Measurements from ENCODE around the gene ERP27. TPM values are rescaled to one million over a fixed set of nuclear protein-coding genes. Genes with fewer than 3 reads are reported as not detected.

ERP27 gene
- total RNA-seq, 1 experiment from 2014 or later: 0.98 TPM

GRCh38 chr12:14883686-14884085 is 54.7 kb downstream of the ERP27 start:
- POLR2A ChIA-PET: no interaction called here
- TF ChIP-seq CTCF (IDR thresholded peaks at IDR 0.05; ENCODE audit: insufficient read depth in 1 of 2, low read depth in 1 of 2, low read length in 1 of 2, severe bottlenecking in 1 of 2, unreplicated experiment in 1 of 2): no peak

GRCh38 chr12:14880890-14881453 is 57.4 kb downstream of the ERP27 start:
- peaks cover 10% of the 10 kb centered on the region for H3K27me3 Mint-ChIP-seq (ENCODE audit: insufficient read depth, unreplicated experiment)
- H3K27ac Mint-ChIP-seq (ENCODE audit: unreplicated experiment): no peak overlapping the region
- H3K36me3 ChIP-seq (ENCODE audit: control insufficient read depth, insufficient read depth, low read length): no peaks in the 10 kb centered on the region
- TF ChIP-seq CTCF (IDR thresholded peaks at IDR 0.05; ENCODE audit: insufficient read depth in 1 of 2, low read depth in 1 of 2, low read length in 1 of 2, severe bottlenecking in 1 of 2, unreplicated experiment in 1 of 2): no peak
- H3K4me1 ChIP-seq: no peaks in the 10 kb centered on the region
- no peaks in the 10 kb centered on the region for H3K27me3 ChIP-seq (replicated peaks; ENCODE audit: control insufficient read depth, insufficient read depth, low read length)
- no peaks in the 10 kb centered on the region for H3K36me3 Mint-ChIP-seq (ENCODE audit: insufficient read depth, unreplicated experiment)
- ChIA-PET POLR2A (no interaction called here), CTCF (no interaction called here)
- no peak overlapping the region for H3K4me3 ChIP-seq (ENCODE audit: low read depth, low read length)
- intact Hi-C loops (cut with micrococcal nuclease; ENCODE audit: unreplicated experiment): no loop called here
- DNase-seq: no peak
- H3K4me1 Mint-ChIP-seq (ENCODE audit: low read depth, unreplicated experiment): no peaks in the 10 kb centered on the region
- H3K4me3 Mint-ChIP-seq (ENCODE audit: unreplicated experiment): no peak overlapping the region
- no peaks in the 10 kb centered on the region for H3K9me3 ChIP-seq
- BruUV-seq (replicated peaks): no TSS peak
- no peaks in the 10 kb centered on the region for H3K9me3 Mint-ChIP-seq (ENCODE audit: unreplicated experiment)

More at GRCh38 chr12:14883686-14884085, 54.7 kb downstream of the ERP27 start:
- DNase-seq: no peak
- H3K4me3 Mint-ChIP-seq (ENCODE audit: unreplicated experiment): no peak overlapping the region
- Histone ChIP-seq H3K27me3 (replicated peaks; ENCODE audit: control insufficient read depth, insufficient read depth, low read length) (no peaks in the 10 kb centered on the region), H3K36me3 (ENCODE audit: control insufficient read depth, insufficient read depth, low read length) (no peaks in the 10 kb centered on the region), H3K9me3 (no peaks in the 10 kb centered on the region), H3K4me3 (ENCODE audit: low read depth, low read length) (no peak overlapping the region), H3K4me1 (no peaks in the 10 kb centered on the region)
- H3K27me3 Mint-ChIP-seq (ENCODE audit: insufficient read depth, unreplicated experiment): peaks cover 19% of the 10 kb centered on the region
- no peaks in the 10 kb centered on the region for H3K36me3 Mint-ChIP-seq (ENCODE audit: insufficient read depth, unreplicated experiment)
- H3K4me1 Mint-ChIP-seq (ENCODE audit: low read depth, unreplicated experiment): no peaks in the 10 kb centered on the region
- no TSS peak for BruUV-seq (replicated peaks)
- CTCF ChIA-PET: no interaction called here
- H3K9me3 Mint-ChIP-seq (ENCODE audit: unreplicated experiment): no peaks in the 10 kb centered on the region
- no peak overlapping the region for H3K27ac Mint-ChIP-seq (ENCODE audit: unreplicated experiment)
- intact Hi-C loops (cut with micrococcal nuclease; ENCODE audit: unreplicated experiment): no loop called here

- H3K4me3 Mint-ChIP-seq (ENCODE audit: unreplicated experiment): no peak overlapping the region
- no peaks in the 10 kb centered on the region for H3K36me3 Mint-ChIP-seq (ENCODE audit: insufficient read depth, unreplicated experiment)
- H3K9me3 ChIP-seq: no peaks in the 10 kb centered on the region
- no peaks in the 10 kb centered on the region for H3K36me3 ChIP-seq (ENCODE audit: control insufficient read depth, insufficient read depth, low read length)
- peaks cover 5% of the 10 kb centered on the region for H3K27me3 Mint-ChIP-seq (ENCODE audit: insufficient read depth, unreplicated experiment)
- ChIA-PET CTCF (no interaction called here), POLR2A (no interaction called here)
- no peak overlapping the region for H3K27ac Mint-ChIP-seq (ENCODE audit: unreplicated experiment)
- no peak for DNase-seq
- peaks cover 7% of the 10 kb centered on the region for H3K4me1 Mint-ChIP-seq (ENCODE audit: low read depth, unreplicated experiment)
- no TSS peak for BruUV-seq (replicated peaks)
- no peak overlapping the region for H3K4me3 ChIP-seq (ENCODE audit: low read depth, low read length)
- TF ChIP-seq CTCF (IDR thresholded peaks at IDR 0.05; ENCODE audit: insufficient read depth in 1 of 2, low read depth in 1 of 2, low read length in 1 of 2, severe bottlenecking in 1 of 2, unreplicated experiment in 1 of 2): no peak
- H3K9me3 Mint-ChIP-seq (ENCODE audit: unreplicated experiment): no peaks in the 10 kb centered on the region
- H3K4me1 ChIP-seq: no peaks in the 10 kb centered on the region
- intact Hi-C loops (cut with micrococcal nuclease; ENCODE audit: unreplicated experiment): no loop called here
- H3K27me3 ChIP-seq (replicated peaks; ENCODE audit: control insufficient read depth, insufficient read depth, low read length): no peaks in the 10 kb centered on the region
These were observed 59.0 kb downstream of the ERP27 start for GRCh38 chr12:14879222-14879933.
